GM23248 (cell line): ENCODE measurements around the gene NFIX. TPM values are rescaled to one million over a fixed set of nuclear protein-coding genes. Genes with fewer than 3 reads are reported as not detected.
"Not testable (repeated sequence)": the region's sequence is repeated elsewhere in the genome, so short reads cannot be mapped to it uniquely, and the experiment has no call there.

Experiments
- DNase-seq: peaks from one replicate; pipeline ENCODE4 v3.0.0-alpha.2; 2015
- H2AFZ ChIP-seq: fragments of 200-600 bp; sonication (generic); 2 replicates; pipeline ENCODE4 v1.6.1; 2016; ENCODE audit warnings: antibody characterized with exemption
- H3F3A ChIP-seq: fragments of 200-600 bp; sonication (generic); 2 replicates; pipeline ENCODE4 v1.6.1; 2016; ENCODE audit warnings: mild to moderate bottlenecking, antibody characterized with exemption, mixed run types; ENCODE audit not compliant: insufficient read depth
- H3K27ac ChIP-seq: fragments of 200-600 bp; sonication (generic); 2 replicates; pipeline ENCODE4 v1.5.1; 2016; ENCODE audit warnings: mild to moderate bottlenecking
- H3K27me3 ChIP-seq: fragments of 200-600 bp; sonication (generic); replicated peaks from 2 replicates; pipeline ENCODE4 v1.6.1; 2016; ENCODE audit warnings: mild to moderate bottlenecking; ENCODE audit not compliant: insufficient read depth
- H3K36me3 ChIP-seq: fragments of 200-600 bp; sonication (generic); 2 replicates; pipeline ENCODE4 v1.6.1; 2016; ENCODE audit warnings: low read depth, mild to moderate bottlenecking
- H3K4me1 ChIP-seq: fragments of 200-600 bp; sonication (generic); 2 replicates; pipeline ENCODE4 v1.6.1; 2016; ENCODE audit warnings: mild to moderate bottlenecking; ENCODE audit not compliant: insufficient read depth
- H3K4me2 ChIP-seq: fragments of 200-600 bp; sonication (generic); one replicate; pipeline ENCODE4 v1.6.1; 2016; ENCODE audit warnings: mild to moderate bottlenecking; ENCODE audit not compliant: unreplicated experiment
- H3K4me3 ChIP-seq: fragments of 200-600 bp; sonication (generic); 2 replicates; pipeline ENCODE4 v1.5.1; 2016; ENCODE audit warnings: mild to moderate bottlenecking
- H3K79me2 ChIP-seq: fragments of 200-600 bp; sonication (generic); 2 replicates; pipeline ENCODE4 v1.6.1; 2016; ENCODE audit warnings: mild to moderate bottlenecking; ENCODE audit not compliant: insufficient read depth
- H3K9ac ChIP-seq: fragments of 200-600 bp; sonication (generic); 2 replicates; pipeline ENCODE4 v1.6.1; 2016; ENCODE audit warnings: mild to moderate bottlenecking
- H3K9me2 ChIP-seq: fragments of 200-600 bp; sonication (generic); 2 replicates; pipeline ENCODE4 v1.6.1; 2016; ENCODE audit warnings: mixed run types, mild to moderate bottlenecking, moderate library complexity; ENCODE audit not compliant: insufficient read depth
- H3K9me3 ChIP-seq: fragments of 200-600 bp; sonication (generic); one replicate; pipeline ENCODE4 v1.6.1; 2017; ENCODE audit warnings: low read depth
- H4K20me1 ChIP-seq: fragments of 200-600 bp; sonication (generic); 2 replicates; pipeline ENCODE4 v1.6.0; 2016; ENCODE audit not compliant: insufficient read depth
- EZH2 ChIP-seq: fragments of 200-600 bp; sonication (generic); IDR thresholded peaks from 2 replicates; pipeline ENCODE4 v1.6.1; 2018; ENCODE audit warnings: antibody characterized with exemption, mild to moderate bottlenecking; ENCODE audit not compliant: insufficient read depth, poor library complexity, severe bottlenecking
- EZH2phosphoT487 ChIP-seq: fragments of 200-600 bp; sonication (generic); IDR thresholded peaks from 2 replicates; pipeline ENCODE4 v1.6.1; 2018; ENCODE audit warnings: antibody characterized with exemption, moderate library complexity, mild to moderate bottlenecking, low read depth; ENCODE audit not compliant: insufficient read depth
- WGBS, 2 experiments: methylation state at CpG; one replicate each; pipeline ENCODE4 v1.1.6; 2015 to 2017; ENCODE audit warnings: low lambda C conversion rate in 2 of 2, low coverage in 1 of 2; ENCODE audit errors: missing lambda C conversion rate in 2 of 2; 5-methylcytosine and 5-hydroxymethylcytosine counted together
- in situ Hi-C: fragments of 300-500 bp; cut with MboI; formaldehyde crosslinking; loops from 2 replicates; pipeline ENCODE4 v1.15.0; 2020
- polyA plus RNA-seq: library from polyadenylated mRNA; unstranded; fragments of >200 nt; fragmentation: Nextera tagmentation; extraction: Ambion mirVana; gene quantifications from 2 replicates; pipeline ENCODE4 v1.2.1, GENCODE V29; 2016
- total RNA-seq: library from RNA; depleted of rRNA; stranded (reverse); fragments of >200 nt; shearing (Covaris generic); gene quantifications from 2 replicates; pipeline ENCODE4 v1.2.3, GENCODE V29; 2014

NFIX gene
- total and polyA plus RNA-seq, 2 experiments from 2014 or later, result 60.8 to 71.0 TPM

- in situ Hi-C loops, result loop anchor here (25.0 kb wide), 1 partner anchor 638 kb away; no protein-coding TSS in a partner anchor
- no peak overlapping the region for H3K9ac ChIP-seq
- H3K27ac ChIP-seq, result no peak overlapping the region
- TF ChIP-seq EZH2 (no peak), EZH2phosphoT487 (no peak)
- H3K36me3 ChIP-seq, result peaks cover 25% of the 10 kb centered on the region; the same call in 1 of the 2 replicates
- peaks cover 42% of the 10 kb centered on the region for H3F3A ChIP-seq
- WGBS, 2 experiments, result 68 to 72% methylated on average over 16 of the region's 16 CpGs
- no peak overlapping the region for H3K4me3 ChIP-seq
- peaks cover 33% of the 10 kb centered on the region for H3K4me1 ChIP-seq
- H3K4me2 ChIP-seq, result no peak overlapping the region
- H4K20me1 ChIP-seq, result no peaks in the 10 kb centered on the region
- H3K9me2 ChIP-seq, result no peaks in the 10 kb centered on the region
- peak; percentile 35 for DNase-seq
- H3K79me2 ChIP-seq, result peaks cover 81% of the 10 kb centered on the region
- no peak overlapping the region for H2AFZ ChIP-seq
- H3K9me3 ChIP-seq, result no peaks in the 10 kb centered on the region
- no peaks in the 10 kb centered on the region for H3K27me3 ChIP-seq
Measured at GRCh38 chr19:12949363-12950283, 45.7 kb upstream of the NFIX start.

GRCh38 chr19:12952050-12952449 lies 43.2 kb upstream of the NFIX start:
- H4K20me1 ChIP-seq, DNase-seq, H3K9me2 ChIP-seq, H3K4me3 ChIP-seq, H3K27me3 ChIP-seq, H3K9me3 ChIP-seq, H2AFZ ChIP-seq: not testable (repeated sequence)
- Histone ChIP-seq H3K4me1 (peaks cover 26% of the 10 kb centered on the region), H3F3A (peaks cover 50% of the 10 kb centered on the region), H3K9ac (peak overlapping the region; percentile 91), H3K4me2 (peak overlapping the region; percentile 13), H3K36me3 (peaks cover 18% of the 10 kb centered on the region; the same call in 1 of the 2 replicates), H3K79me2 (peaks cover 95% of the 10 kb centered on the region), H3K27ac (peak overlapping the region; percentile 99)
- WGBS, 2 experiments, result 92 to 93% methylated on average over 6 of the region's 6 CpGs
- in situ Hi-C loops, result loop anchor here (25.0 kb wide), 1 partner anchor 635 kb away; no protein-coding TSS in a partner anchor

- Histone ChIP-seq H3K27ac (peak overlapping the region; percentile 99), H3K4me3 (no peak overlapping the region), H3K79me2 (peaks cover 95% of the 10 kb centered on the region), H3K4me1 (peaks cover 20% of the 10 kb centered on the region), H3K9me2 (no peaks in the 10 kb centered on the region), H3K9me3 (no peaks in the 10 kb centered on the region), H3F3A (peaks cover 50% of the 10 kb centered on the region), H2AFZ (no peak overlapping the region), H3K36me3 (peaks cover 18% of the 10 kb centered on the region; the same call in 1 of the 2 replicates), H3K9ac (peak overlapping the region; percentile 91), H3K4me2 (peak overlapping the region; percentile 50), H3K27me3 (no peaks in the 10 kb centered on the region), H4K20me1 (no peaks in the 10 kb centered on the region)
- TF ChIP-seq EZH2, result no peak
- TF ChIP-seq EZH2phosphoT487, result no peak
- 44 to 45% methylated on average over 12 of the region's 12 CpGs for WGBS, 2 experiments
- in situ Hi-C loops, result loop anchor here (25.0 kb wide), 1 partner anchor 635 kb away; no protein-coding TSS in a partner anchor
- peak; percentile 94 for DNase-seq
Measured at GRCh38 chr19:12952488-12953137, 42.7 kb upstream of the NFIX start.

- Histone ChIP-seq H3K79me2 (peaks cover 93% of the 10 kb centered on the region), H3K9me2 (no peaks in the 10 kb centered on the region), H3K9ac (peak overlapping the region; percentile 91), H3K27ac (peak overlapping the region; percentile 99), H2AFZ (no peak overlapping the region), H4K20me1 (no peaks in the 10 kb centered on the region), H3F3A (peaks cover 50% of the 10 kb centered on the region), H3K4me3 (peak overlapping the region; percentile 31), H3K9me3 (no peaks in the 10 kb centered on the region), H3K36me3 (peaks cover 18% of the 10 kb centered on the region; the same call in 1 of the 2 replicates), H3K4me2 (peak overlapping the region; percentile 50), H3K27me3 (no peaks in the 10 kb centered on the region), H3K4me1 (peaks cover 19% of the 10 kb centered on the region)
- no peak for TF ChIP-seq EZH2
- TF ChIP-seq EZH2phosphoT487, result no peak
- peak; percentile 69 for DNase-seq
- in situ Hi-C loops, result loop anchor here (25.0 kb wide), 1 partner anchor 634 kb away; no protein-coding TSS in a partner anchor
- 45% methylated on average over 11 of the region's 11 CpGs for WGBS, 2 experiments
Measured at GRCh38 chr19:12953138-12953798, 42.0 kb upstream of the NFIX start.
